ENCODE results near the gene CACNA1E.

CACNA1E gene

GRCh38 chr1:181632960-181633359, 149.6 kb downstream of the CACNA1E start:
- H3K9me3 Mint-ChIP-seq, result no peaks in the 10 kb centered on the region
- H3K4me1 Mint-ChIP-seq, result no peaks in the 10 kb centered on the region
- no peak for DNase-seq
- no peaks in the 10 kb centered on the region for H3K36me3 Mint-ChIP-seq
- no peak overlapping the region for H3K4me3 Mint-ChIP-seq
- CTCF ChIA-PET, result no interaction called here
- H3K27ac Mint-ChIP-seq, result no peak overlapping the region
- H3K27me3 Mint-ChIP-seq, result peaks cover 20% of the 10 kb centered on the region

DNA sequence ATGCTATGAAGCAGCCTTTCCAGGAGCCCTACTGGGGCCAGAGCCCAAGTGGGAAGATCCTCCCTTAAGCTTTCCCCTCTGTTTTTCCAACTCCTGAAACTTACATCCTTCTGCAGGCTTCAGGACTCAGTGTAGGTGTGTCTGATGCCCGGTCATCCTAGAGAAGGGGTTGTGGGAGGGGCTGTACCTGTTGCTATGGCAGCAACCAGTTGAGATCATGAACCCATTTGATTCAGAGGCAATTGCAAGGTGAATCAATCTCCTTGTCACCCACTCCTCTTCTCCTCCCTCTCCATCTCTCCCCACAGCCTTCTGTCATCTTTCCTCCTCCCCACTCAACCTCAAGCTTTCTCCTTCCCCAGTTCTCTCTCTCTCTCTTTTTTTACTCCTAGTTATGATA, 151.8 kb downstream of the CACNA1E start:
- peaks cover 14% of the 10 kb centered on the region for H3K27me3 Mint-ChIP-seq

DNA sequence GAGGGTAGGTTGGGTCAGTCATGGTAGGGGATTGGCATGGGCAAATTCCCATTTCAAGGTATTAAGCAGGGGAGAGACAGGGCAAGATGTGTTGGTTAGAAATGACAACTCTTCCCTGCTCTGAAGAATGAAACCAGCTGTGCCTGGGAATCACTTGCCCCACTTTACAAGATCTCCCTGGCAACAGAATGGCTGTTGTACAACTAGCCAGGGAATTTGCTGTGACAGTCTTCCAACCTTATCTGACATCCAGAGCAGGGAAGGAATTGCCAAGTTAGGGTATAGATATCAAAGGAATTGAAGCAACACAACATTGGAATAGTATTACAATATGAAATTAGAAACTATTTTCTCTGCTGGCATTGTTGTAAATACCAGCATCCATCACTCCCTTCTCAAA, 154.7 kb downstream of the CACNA1E start:
- H3K4me1 Mint-ChIP-seq, result no peaks in the 10 kb centered on the region
- no peaks in the 10 kb centered on the region for H3K36me3 Mint-ChIP-seq

More for the DNA sequence above, 151.8 kb downstream of the CACNA1E start:
- H3K27ac Mint-ChIP-seq, result no peak overlapping the region
- DNase-seq, result no peak
- no peak overlapping the region for H3K4me3 Mint-ChIP-seq
- CTCF ChIA-PET, result no interaction called here
- H3K4me1 Mint-ChIP-seq, result no peaks in the 10 kb centered on the region
- H3K36me3 Mint-ChIP-seq, result no peaks in the 10 kb centered on the region
- H3K9me3 Mint-ChIP-seq, result no peaks in the 10 kb centered on the region

DNA sequence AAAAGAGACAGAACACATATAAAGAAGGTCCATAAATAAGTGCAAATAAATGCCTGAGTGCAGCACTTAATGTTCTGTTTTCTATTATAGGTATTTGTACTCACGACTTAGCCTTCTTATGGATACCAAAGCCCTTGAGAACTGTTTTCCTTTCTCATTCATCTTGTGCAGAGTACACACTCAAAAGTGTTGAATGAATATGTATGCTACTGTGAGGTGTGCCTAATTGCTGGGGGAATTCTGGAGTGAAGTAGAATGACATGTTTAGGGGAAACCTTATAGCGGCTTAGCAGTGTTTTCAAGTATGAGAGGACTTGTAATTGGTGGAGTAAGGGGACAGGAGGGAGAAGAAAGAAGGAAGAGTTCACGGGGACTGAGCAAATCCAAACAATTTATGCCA, 157.6 kb downstream of the CACNA1E start:
- H3K36me3 Mint-ChIP-seq, result no peaks in the 10 kb centered on the region
- CTCF ChIA-PET, result no interaction called here
- no peak overlapping the region for H3K27ac Mint-ChIP-seq
- H3K4me3 Mint-ChIP-seq, result no peak overlapping the region
- no peak for DNase-seq
- no peaks in the 10 kb centered on the region for H3K4me1 Mint-ChIP-seq
- no peaks in the 10 kb centered on the region for H3K9me3 Mint-ChIP-seq
- peaks cover under 1% of the 10 kb centered on the region for H3K27me3 Mint-ChIP-seq

More for the DNA sequence above, 154.7 kb downstream of the CACNA1E start:
- CTCF ChIA-PET, result no interaction called here
- Mint-ChIP-seq H3K9me3 (no peaks in the 10 kb centered on the region), H3K4me3 (no peak overlapping the region), H3K27ac (no peak overlapping the region), H3K27me3 (peaks cover 8% of the 10 kb centered on the region)
- DNase-seq, result no peak

- no peak overlapping the region for H3K4me3 Mint-ChIP-seq
- H3K27me3 Mint-ChIP-seq, result peaks cover 20% of the 10 kb centered on the region
- no peaks in the 10 kb centered on the region for H3K9me3 Mint-ChIP-seq
- H3K36me3 Mint-ChIP-seq, result no peaks in the 10 kb centered on the region
- DNase-seq, result no peak
- CTCF ChIA-PET, result no interaction called here
- H3K27ac Mint-ChIP-seq, result no peak overlapping the region
- no peaks in the 10 kb centered on the region for H3K4me1 Mint-ChIP-seq
Observed at GRCh38 chr1:181643631-181644030, 160.3 kb downstream of the CACNA1E start.

DNA sequence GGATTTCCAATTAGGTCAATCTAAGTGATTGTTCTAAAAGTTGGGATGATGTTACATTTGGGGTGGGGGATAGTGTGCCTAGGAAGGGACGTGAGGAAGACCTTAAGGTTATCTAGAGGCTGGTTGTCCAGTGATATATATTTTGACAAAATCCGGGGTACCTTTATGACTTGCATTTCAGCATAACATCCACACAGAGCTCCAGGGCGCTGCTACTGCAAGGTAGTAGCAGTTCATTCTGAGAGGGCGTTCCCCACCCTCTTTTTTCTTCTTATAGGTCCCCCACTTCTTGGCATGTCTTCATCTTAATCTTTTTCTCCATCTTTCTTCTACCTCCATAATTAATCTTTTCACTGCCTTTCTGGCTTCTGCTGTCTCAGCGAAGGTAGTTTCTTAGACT, 161.9 kb downstream of the CACNA1E start:
- Mint-ChIP-seq H3K9me3 (no peaks in the 10 kb centered on the region), H3K27ac (no peak overlapping the region), H3K4me1 (no peaks in the 10 kb centered on the region), H3K4me3 (no peak overlapping the region), H3K27me3 (peaks cover 20% of the 10 kb centered on the region), H3K36me3 (no peaks in the 10 kb centered on the region)
- DNase-seq, result no peak
- CTCF ChIA-PET, result no interaction called here

DNA sequence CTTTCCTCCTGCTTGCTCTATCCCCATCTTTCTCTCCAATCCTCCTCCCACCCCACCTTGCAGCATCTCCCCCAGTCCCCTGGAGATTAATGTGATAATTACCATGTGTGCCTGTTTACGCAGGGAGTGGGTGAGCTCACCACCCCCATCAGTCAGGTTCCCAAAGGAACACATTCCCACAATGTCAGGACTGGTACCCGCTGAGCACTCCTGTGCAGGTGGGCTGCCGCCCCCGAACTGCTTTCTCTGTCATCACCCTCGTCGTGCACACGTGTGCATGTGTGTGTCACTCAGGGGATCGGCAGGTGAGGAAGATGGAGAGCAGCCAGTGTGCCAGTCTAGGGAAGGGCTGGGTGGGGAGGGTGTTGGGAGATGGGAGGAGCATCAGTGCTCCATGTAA, 163.4 kb downstream of the CACNA1E start:
- CTCF ChIA-PET, result no interaction called here
- H3K4me1 Mint-ChIP-seq, result no peaks in the 10 kb centered on the region
- H3K36me3 Mint-ChIP-seq, result no peaks in the 10 kb centered on the region
- peaks cover 20% of the 10 kb centered on the region for H3K27me3 Mint-ChIP-seq
- H3K27ac Mint-ChIP-seq, result no peak overlapping the region
- H3K4me3 Mint-ChIP-seq, result no peak overlapping the region
- DNase-seq, result no peak
- H3K9me3 Mint-ChIP-seq, result no peaks in the 10 kb centered on the region

DNA sequence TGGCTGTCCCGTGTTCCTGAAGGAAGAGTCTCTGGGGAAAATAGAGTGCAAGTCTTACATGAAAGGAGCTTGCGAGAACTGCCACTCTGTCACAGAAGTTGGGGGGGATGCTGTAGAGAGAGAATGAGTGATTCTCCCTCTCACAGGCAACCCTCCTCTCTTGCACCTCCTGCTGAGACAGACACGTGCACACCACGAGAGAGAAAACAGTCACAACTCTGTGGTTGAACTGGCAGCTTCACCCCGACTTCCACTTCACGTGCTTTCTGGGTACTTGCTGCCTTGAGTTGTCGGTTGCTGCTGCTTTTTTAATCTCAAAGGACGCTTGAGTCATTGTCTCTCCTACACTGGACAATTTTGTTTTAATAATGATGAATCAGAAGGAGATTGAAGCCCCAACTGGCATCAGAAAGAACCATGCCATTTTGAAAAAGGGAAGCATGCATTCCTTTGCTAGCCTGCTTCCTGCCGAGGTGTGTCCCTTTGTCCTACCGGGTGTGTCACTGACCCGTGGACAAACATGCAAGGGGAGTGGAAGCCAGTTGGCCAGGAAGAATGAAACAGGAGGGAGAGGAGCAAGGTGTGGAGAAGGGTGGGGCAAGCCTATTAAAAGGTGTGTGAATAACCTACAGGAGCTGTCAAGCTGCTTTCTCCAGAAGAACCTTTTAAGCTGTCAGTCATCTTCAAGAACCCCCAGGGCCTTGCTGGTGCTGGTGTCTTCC, 164.2 kb downstream of the CACNA1E start:
- Mint-ChIP-seq H3K36me3 (no peaks in the 10 kb centered on the region), H3K27ac (no peak overlapping the region), H3K4me3 (no peak overlapping the region), H3K27me3 (peaks cover 20% of the 10 kb centered on the region), H3K4me1 (no peaks in the 10 kb centered on the region), H3K9me3 (no peaks in the 10 kb centered on the region)
- CTCF ChIA-PET, result no interaction called here
- no peak for DNase-seq

DNA sequence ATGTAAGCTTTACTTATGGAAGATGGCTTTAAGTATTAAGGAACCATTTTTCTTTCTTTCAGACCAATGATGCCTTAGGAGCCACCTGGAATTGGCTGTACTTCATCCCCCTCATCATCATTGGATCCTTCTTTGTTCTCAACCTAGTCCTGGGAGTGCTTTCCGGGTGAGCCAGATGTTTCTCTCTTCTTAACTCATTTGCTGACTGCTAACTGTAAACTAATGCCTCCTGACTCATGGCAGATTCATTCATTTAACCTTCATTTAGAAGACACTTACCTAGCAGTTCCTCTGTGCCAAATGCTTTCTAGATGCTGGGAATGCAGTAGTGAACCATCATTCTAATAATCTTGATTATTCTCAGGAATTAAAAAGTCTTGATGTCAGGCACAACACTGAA, 168.0 kb downstream of the CACNA1E start:
- no peaks in the 10 kb centered on the region for H3K4me1 Mint-ChIP-seq
- CTCF ChIA-PET, result no interaction called here
- H3K27me3 Mint-ChIP-seq, result peaks cover 15% of the 10 kb centered on the region
- H3K36me3 Mint-ChIP-seq, result no peaks in the 10 kb centered on the region
- no peak overlapping the region for H3K4me3 Mint-ChIP-seq
- no peak overlapping the region for H3K27ac Mint-ChIP-seq
- H3K9me3 Mint-ChIP-seq, result no peaks in the 10 kb centered on the region
- no peak for DNase-seq

GRCh38 chr1:181655756-181656155, 172.4 kb downstream of the CACNA1E start:
- peaks cover 6% of the 10 kb centered on the region for H3K27me3 Mint-ChIP-seq
- H3K27ac Mint-ChIP-seq, result no peak overlapping the region
- no peaks in the 10 kb centered on the region for H3K36me3 Mint-ChIP-seq

DNA sequence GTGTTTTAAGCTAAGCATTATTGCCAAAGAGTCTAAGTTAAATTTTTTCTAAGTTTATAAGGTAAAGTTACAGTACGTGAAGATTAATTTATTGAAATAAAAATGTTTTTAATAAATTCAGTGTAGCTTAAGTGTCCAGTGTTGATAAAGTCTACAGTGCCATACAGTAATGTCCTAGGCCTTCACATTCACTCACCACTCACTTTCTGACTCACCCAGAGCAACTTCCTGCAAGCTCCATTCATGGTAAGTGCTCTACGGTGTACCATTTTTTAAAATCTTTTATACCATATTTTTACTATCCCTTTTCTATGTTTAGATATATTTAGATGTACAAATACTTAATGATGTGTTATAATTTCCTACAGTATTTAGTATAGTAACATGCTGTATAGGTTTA, 173.2 kb downstream of the CACNA1E start:
- Mint-ChIP-seq H3K27me3 (peaks cover 6% of the 10 kb centered on the region), H3K4me1 (no peaks in the 10 kb centered on the region), H3K36me3 (no peaks in the 10 kb centered on the region), H3K9me3 (no peaks in the 10 kb centered on the region), H3K4me3 (no peak overlapping the region), H3K27ac (no peak overlapping the region)
- CTCF ChIA-PET, result no interaction called here
- no peak for DNase-seq

More at GRCh38 chr1:181655756-181656155, 172.4 kb downstream of the CACNA1E start:
- H3K4me3 Mint-ChIP-seq, result no peak overlapping the region
- H3K9me3 Mint-ChIP-seq, result no peaks in the 10 kb centered on the region
- no peaks in the 10 kb centered on the region for H3K4me1 Mint-ChIP-seq
- DNase-seq, result no peak
- CTCF ChIA-PET, result no interaction called here

GRCh38 chr1:181658581-181658980, 175.3 kb downstream of the CACNA1E start:
- H3K36me3 Mint-ChIP-seq, result no peaks in the 10 kb centered on the region
- H3K27ac Mint-ChIP-seq, result no peak overlapping the region
- DNase-seq, result no peak
- H3K27me3 Mint-ChIP-seq, result peaks cover 6% of the 10 kb centered on the region
- H3K4me3 Mint-ChIP-seq, result no peak overlapping the region
- H3K9me3 Mint-ChIP-seq, result no peaks in the 10 kb centered on the region
- CTCF ChIA-PET, result interaction anchor here (1.1 kb wide), 1 partner anchor 9 kb away, joined by 3 read pairs; no protein-coding TSS in a partner anchor
- H3K4me1 Mint-ChIP-seq, result no peaks in the 10 kb centered on the region

- CTCF ChIA-PET, result interaction anchor here (1.1 kb wide), 1 partner anchor 10 kb away, joined by 3 read pairs; no protein-coding TSS in a partner anchor
- H3K36me3 Mint-ChIP-seq, result no peaks in the 10 kb centered on the region
- H3K27me3 Mint-ChIP-seq, result peaks cover 7% of the 10 kb centered on the region
- no peak for DNase-seq
- no peaks in the 10 kb centered on the region for H3K9me3 Mint-ChIP-seq
- no peaks in the 10 kb centered on the region for H3K4me1 Mint-ChIP-seq
- no peak overlapping the region for H3K4me3 Mint-ChIP-seq
- no peak overlapping the region for H3K27ac Mint-ChIP-seq
Observed at GRCh38 chr1:181659321-181659957, 176.1 kb downstream of the CACNA1E start.

DNA sequence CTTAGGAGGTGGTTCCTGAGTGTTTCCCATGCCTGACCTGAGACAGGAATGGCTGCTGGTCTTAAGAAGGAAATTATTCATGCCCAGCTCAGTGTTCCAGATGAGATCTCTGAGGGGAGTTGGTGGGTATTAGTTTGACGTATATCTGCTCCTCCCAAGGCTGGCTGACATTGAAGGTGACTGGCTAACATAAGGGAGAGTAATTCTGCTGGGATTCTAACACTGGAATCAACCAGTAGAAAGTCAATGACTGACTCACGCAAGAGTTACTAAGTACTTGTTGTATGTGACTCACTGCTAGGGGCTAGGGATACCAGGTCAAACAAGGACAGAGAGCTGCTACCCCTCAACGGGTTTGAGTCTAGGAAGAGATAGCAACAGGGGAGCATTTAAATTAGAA, 177.3 kb downstream of the CACNA1E start:
- DNase-seq, result no peak
- peaks cover 13% of the 10 kb centered on the region for H3K27me3 Mint-ChIP-seq

GRCh38 chr1:181661569-181661968, 178.3 kb downstream of the CACNA1E start:
- no peak for DNase-seq
- H3K27ac Mint-ChIP-seq, result no peak overlapping the region
- H3K27me3 Mint-ChIP-seq, result peaks cover 13% of the 10 kb centered on the region
- H3K36me3 Mint-ChIP-seq, result no peaks in the 10 kb centered on the region
- no peaks in the 10 kb centered on the region for H3K4me1 Mint-ChIP-seq
- no peaks in the 10 kb centered on the region for H3K9me3 Mint-ChIP-seq
- H3K4me3 Mint-ChIP-seq, result no peak overlapping the region
- CTCF ChIA-PET, result interaction anchor here (1.4 kb wide), 1 partner anchor 393 kb away, joined by 3 read pairs; no protein-coding TSS in a partner anchor

More for the DNA sequence above, 177.3 kb downstream of the CACNA1E start:
- H3K4me1 Mint-ChIP-seq, result no peaks in the 10 kb centered on the region
- CTCF ChIA-PET, result interaction anchor here (1.4 kb wide), 1 partner anchor 394 kb away, joined by 3 read pairs; no protein-coding TSS in a partner anchor
- no peak overlapping the region for H3K4me3 Mint-ChIP-seq
- no peak overlapping the region for H3K27ac Mint-ChIP-seq
- H3K36me3 Mint-ChIP-seq, result no peaks in the 10 kb centered on the region
- H3K9me3 Mint-ChIP-seq, result no peaks in the 10 kb centered on the region
